GM18907 (cell line): ENCODE results near the gene GRIP1.

ENCODE experiments used
- ATAC-seq: cut with Tn5 transposase; IDR thresholded peaks from one replicate; pipeline ENCODE4 v1.9.1; 2021; ENCODE audit warnings: mild to moderate bottlenecking, moderate library complexity; ENCODE audit not compliant: unreplicated experiment

The GRIP1 gene

GRCh38 chr12:66678338-66679275 lies at the start of gene GRIP1:
GRIP1 (minus strand) TSS chr12:66679076; CDS start chr12:66678904, 172 bp downstream.
- ATAC-seq = no peak

- no peak for ATAC-seq
Observed at GRCh38 chr12:66726556-66726955, 47.7 kb upstream of the GRIP1 start.

DNA sequence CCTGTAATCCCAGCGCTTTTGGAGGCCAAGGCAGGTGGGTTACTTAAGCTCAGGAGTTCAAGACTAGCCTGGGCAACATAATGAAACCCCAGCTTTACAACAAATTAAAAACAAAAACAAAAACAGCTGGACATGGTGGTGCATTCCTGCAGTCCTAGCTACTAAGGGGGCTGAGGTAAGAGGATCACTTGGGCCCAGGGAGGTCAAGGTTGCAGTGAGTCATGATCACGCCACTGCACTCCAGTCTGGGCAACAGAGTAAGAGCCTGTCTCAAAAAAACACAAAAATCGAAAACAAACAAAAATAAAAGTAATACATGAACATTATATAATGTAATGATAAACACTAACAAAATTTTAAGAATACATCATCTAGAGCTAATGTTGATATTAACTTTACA lies 46.2 kb upstream of the GRIP1 start:
- ATAC-seq = no peak

DNA sequence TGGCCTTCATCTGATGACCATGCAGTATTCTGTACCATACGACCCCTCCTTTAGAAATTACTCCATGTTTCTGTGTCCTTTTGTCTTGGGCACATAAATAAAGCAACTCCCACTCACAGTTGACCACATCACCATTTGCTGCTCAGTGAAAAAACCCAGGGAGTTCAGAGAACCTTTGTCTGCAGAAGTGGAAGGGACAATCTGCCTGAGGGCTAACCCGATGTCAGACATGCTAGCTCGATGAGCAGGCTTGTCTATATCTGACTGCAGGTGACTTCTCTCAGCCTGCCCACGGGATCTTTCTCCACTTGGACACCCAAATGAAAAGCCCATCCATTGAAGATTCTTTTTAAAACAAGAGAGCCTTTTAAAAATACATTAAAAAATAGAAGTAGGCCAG lies 45.7 kb upstream of the GRIP1 start:
- ATAC-seq = no peak

DNA sequence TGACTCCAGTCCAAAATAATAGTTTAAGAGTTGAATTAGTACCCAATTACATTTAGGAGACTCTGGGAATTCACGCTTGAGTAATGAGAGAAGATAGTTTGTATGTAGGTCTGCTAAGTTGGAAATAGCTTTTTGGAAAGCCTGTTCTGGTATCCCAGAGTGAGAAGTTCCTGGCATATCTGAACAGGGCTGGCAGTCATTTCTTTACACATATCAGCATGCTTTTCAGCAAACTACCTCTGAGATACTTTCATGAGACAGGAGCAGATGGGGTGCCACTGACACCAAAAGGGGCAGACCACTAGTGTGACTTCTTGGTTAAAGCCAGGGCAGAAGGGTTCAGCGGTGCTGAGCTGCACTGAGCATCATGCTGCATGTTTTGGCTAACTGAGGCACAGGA lies 45.1 kb upstream of the GRIP1 start:
- ATAC-seq = no peak

DNA sequence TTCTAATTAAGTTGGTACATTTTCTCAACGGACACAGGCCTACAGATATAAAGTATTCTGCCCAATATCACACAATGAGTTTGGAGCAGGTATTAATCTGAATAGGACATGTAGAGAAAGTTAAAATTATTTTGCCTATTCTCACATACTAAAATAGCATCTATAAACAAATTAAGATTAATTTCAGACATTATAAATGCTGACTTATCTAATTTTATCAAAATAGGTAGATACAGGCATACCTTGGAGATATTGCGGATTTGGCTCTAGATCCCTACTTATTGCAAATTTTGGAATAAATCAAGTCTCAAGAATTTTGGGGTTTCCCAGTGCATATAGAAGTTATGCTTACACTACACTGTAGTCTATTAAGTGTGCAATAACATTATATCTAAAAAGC lies 41.0 kb upstream of the GRIP1 start:
- ATAC-seq = no peak

DNA sequence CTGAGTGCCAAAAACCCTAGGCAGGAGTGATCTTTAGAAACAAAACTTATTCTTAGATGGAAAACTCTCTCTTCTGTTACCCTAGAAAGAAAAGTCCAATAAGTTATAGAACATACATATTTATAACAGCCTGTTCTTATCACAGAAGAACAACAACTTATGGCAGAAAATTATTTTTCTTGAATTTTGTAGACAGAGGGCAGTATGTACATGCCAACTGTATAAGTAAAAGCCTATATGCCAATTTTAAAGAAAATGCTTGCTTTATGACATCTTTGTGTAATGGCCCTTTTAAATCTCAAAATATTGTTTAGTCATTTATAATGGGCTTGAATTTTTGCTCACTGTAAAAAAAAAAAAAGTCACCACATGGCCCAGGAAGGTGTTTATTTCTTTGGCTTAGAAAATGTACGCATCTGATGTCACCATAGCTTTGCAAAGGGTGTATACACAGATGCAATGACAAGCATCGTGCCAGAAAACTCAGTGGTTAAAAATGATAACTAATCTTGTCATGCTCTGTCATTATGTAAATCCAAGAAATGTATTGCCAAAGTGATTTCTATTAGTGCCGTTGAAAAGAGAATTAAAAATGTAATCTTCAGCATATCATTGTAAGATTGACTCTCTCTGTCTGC lies 38.3 kb upstream of the GRIP1 start:
- ATAC-seq = no peak

DNA sequence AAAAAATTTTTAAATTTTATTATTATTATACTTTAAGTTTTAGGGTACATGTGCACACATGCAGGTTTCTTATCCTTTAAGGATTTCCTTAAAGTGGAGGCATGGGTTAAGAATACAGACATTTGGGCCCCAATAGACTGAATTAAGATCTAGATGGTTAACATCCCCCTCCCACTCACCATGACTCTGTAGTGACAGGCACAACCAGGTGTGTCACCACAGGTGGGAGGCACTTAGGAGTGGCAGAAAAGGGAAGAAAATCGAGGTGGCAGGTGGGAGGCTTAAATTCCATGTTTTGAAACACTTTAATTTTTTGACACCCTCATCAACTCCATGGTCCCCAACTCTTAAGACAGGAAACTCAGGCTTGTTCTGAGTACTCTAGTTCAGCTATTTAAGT lies 37.6 kb upstream of the GRIP1 start:
- ATAC-seq = no peak

GRCh38 chr12:66714709-66715108 lies 35.8 kb upstream of the GRIP1 start:
- ATAC-seq = no peak

- no peak for ATAC-seq
Observed at GRCh38 chr12:66713984-66714383, 35.1 kb upstream of the GRIP1 start.

DNA sequence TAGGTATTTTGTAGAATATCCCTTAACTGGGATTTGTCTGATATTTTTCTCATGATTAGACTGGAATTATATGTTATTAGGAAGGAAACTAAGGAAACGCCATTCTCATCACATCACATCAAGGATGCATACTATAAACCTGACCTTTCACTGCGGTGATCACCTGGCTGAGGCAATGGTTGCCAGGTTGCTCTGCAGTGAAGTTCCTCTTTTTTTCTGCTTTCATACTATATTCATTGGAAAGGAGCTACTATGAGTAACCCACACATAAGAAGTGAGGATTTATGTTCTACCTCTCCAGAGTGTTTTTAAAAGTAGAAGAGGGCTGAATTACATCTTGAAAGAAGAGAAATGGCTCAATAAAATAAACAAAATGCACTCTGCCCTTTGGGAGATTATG lies 31.0 kb upstream of the GRIP1 start:
- no peak for ATAC-seq

- ATAC-seq = no peak
Observed at GRCh38 chr12:66709457-66709773, 30.5 kb upstream of the GRIP1 start.

- ATAC-seq = no peak
Observed at GRCh38 chr12:66708704-66709456, 30.0 kb upstream of the GRIP1 start.

- no peak for ATAC-seq
Observed at GRCh38 chr12:66707002-66707697, 28.3 kb upstream of the GRIP1 start.

DNA sequence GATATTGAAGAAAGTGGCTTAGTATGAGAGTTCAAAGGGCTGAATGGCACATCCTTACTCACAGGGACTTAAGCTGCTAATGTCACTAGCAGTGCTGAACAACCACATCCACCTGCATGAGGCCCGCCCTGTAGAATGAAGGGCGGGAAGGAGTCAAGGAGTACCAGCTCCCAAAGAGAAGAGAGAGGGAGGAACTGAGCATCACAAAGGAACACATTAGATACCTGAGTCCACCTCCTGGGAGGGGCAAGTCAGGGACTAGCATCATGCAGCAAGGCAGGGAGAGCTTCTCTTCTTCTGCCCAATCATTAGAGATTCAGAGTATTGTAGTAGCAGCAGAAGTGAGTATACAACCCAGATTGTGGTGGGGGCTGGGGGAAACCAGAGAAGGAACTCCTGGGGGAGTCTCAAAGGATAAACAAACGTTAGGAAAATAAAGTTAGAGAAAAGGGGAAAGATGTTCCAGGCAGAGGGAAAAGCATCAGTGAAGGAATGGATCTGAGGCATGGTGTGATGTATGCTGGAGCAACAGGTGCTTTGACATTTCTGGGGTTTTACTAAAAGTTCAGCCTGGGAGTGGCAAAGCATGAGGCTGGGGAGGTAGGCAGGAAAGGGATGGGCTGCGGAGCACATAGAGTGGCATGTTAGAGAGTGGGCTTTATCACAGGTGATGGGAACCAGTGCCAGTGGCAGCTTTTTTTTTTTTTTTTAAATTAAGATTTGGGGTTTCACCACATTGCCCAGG lies 21.0 kb upstream of the GRIP1 start:
- no peak for ATAC-seq

- no peak for ATAC-seq
Observed at GRCh38 chr12:66698558-66698957, 19.7 kb upstream of the GRIP1 start.

DNA sequence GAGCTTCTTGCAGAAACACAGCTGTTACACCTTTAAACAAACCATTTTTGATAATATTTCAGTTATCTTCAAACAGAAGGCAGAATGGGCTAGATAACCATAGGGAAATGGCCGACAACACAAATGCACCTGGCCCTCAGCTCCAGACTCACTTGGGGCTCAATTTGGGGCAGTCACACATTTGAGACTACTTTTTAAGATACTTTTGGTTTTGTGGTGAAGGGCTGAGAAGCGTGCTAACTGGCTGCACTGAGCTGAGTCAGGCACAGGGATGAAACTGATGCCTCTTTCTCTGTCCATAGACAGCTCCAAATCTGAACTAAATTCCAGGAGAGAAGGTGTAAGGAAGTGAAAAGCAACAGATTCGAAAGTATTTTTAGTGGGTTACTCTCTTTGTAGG lies 18.5 kb upstream of the GRIP1 start:
- no peak for ATAC-seq

- no peak for ATAC-seq
Observed at GRCh38 chr12:66694666-66695613, 16.1 kb upstream of the GRIP1 start.

GRCh38 chr12:66693901-66694513 lies 15.1 kb upstream of the GRIP1 start:
- ATAC-seq = peak; percentile 89
